ENCODE results near the gene SMAD5.

- no peak for TF ChIP-seq POLR2A (IDR thresholded peaks at IDR 0.05)
- no peak for TF ChIP-seq CTCF (IDR thresholded peaks at IDR 0.05)
- TF ChIP-seq EP300 (IDR thresholded peaks at IDR 0.05) = no peak
These were observed 97.5 kb downstream of the SMAD5 start for GRCh38 chr5:136230176-136230575.
